GM12892 (cell line): ENCODE results near the gene CIB4.

ENCODE experiments used
- DNase-seq: peaks from one replicate; pipeline ENCODE4 v3.0.0; 2011; ENCODE audit not compliant: insufficient read length
- FAIRE-seq: peaks from 2 replicates; lab custom pipeline; 2011; peaks lifted over from hg19 to GRCh38; lab: Jason Lieb, UNC
- POLR2A ChIP-seq: IDR thresholded peaks from 2 replicates; pipeline ENCODE4 v1.6.1; 2011; ENCODE audit warnings: low read depth, low read length, control low read depth
- POLR2AphosphoS5 ChIP-seq: IDR thresholded peaks from 2 replicates; pipeline ENCODE4 v1.6.1; 2011; ENCODE audit warnings: low read depth, low read length, control low read depth
- TAF1 ChIP-seq: IDR thresholded peaks from 2 replicates; pipeline ENCODE4 v1.6.1; 2011; ENCODE audit warnings: low read depth, mild to moderate bottlenecking, control low read depth, low read length, borderline replicate concordance

CIB4 gene

GRCh38 chr2:26566081-26566375 is 75.1 kb downstream of the CIB4 start:
- DNase-seq (no peak), FAIRE-seq (no peak)
- TF ChIP-seq TAF1 (no peak), POLR2A (no peak), POLR2AphosphoS5 (no peak)

GRCh38 chr2:26564121-26564644 is 77.0 kb downstream of the CIB4 start:
- no peak for FAIRE-seq
- TF ChIP-seq POLR2A (no peak), TAF1 (no peak), POLR2AphosphoS5 (no peak)
- DNase-seq = no peak

- DNase-seq (no peak), FAIRE-seq (no peak)
- no peak for TF ChIP-seq POLR2A
- no peak for TF ChIP-seq TAF1
- TF ChIP-seq POLR2AphosphoS5 = no peak
Observed at GRCh38 chr2:26563686-26564085, 77.5 kb downstream of the CIB4 start.

GRCh38 chr2:26562811-26563645 is 78.1 kb downstream of the CIB4 start:
- DNase-seq = no peak
- no peak for FAIRE-seq
- no peak for TF ChIP-seq POLR2A
- TF ChIP-seq TAF1 = no peak
- TF ChIP-seq POLR2AphosphoS5 = no peak

GRCh38 chr2:26561918-26562810 is 79.0 kb downstream of the CIB4 start:
- TF ChIP-seq POLR2A = no peak
- no peak for TF ChIP-seq POLR2AphosphoS5
- no peak for TF ChIP-seq TAF1
- no peak for FAIRE-seq
- DNase-seq = no peak

- no peak for DNase-seq
- no peak for TF ChIP-seq TAF1
- TF ChIP-seq POLR2AphosphoS5 = no peak
- no peak for TF ChIP-seq POLR2A
- FAIRE-seq = no peak
Observed at GRCh38 chr2:26561376-26561775, 79.8 kb downstream of the CIB4 start.

- no peak for DNase-seq
- no peak for FAIRE-seq
- TF ChIP-seq POLR2A (no peak), TAF1 (no peak), POLR2AphosphoS5 (no peak)
Observed at GRCh38 chr2:26560892-26561291, 80.3 kb downstream of the CIB4 start.

GRCh38 chr2:26559556-26559955 is 81.6 kb downstream of the CIB4 start:
- FAIRE-seq (no peak), DNase-seq (no peak)
- TF ChIP-seq POLR2A (no peak), TAF1 (no peak), POLR2AphosphoS5 (no peak)

- DNase-seq (no peak), FAIRE-seq (no peak)
- TF ChIP-seq TAF1 (no peak), POLR2A (no peak), POLR2AphosphoS5 (no peak)
Observed at GRCh38 chr2:26559044-26559405, 82.1 kb downstream of the CIB4 start.

- TF ChIP-seq POLR2AphosphoS5 = no peak
- TF ChIP-seq POLR2A = no peak
- no peak for TF ChIP-seq TAF1
- DNase-seq (no peak), FAIRE-seq (no peak)
Observed at GRCh38 chr2:26558271-26559043, 82.7 kb downstream of the CIB4 start.
